SK-MEL-5 (cell line): Measurements from ENCODE around the gene RASAL2. TPM values are rescaled to one million over a fixed set of nuclear protein-coding genes. Genes with fewer than 3 reads are reported as not detected.
A peak's percentile ranks its signal among the peaks of the same experiment; 100 is the strongest.
"Not testable (repeated sequence)": the region's sequence is repeated elsewhere in the genome, so short reads cannot be mapped to it uniquely, and the experiment has no call there.

Experiments used
- DNase-seq: peaks from one replicate; pipeline ENCODE4 v3.0.0-alpha.2; 2016; ENCODE audit warnings: low read depth, low spot score
- in situ Hi-C: cut with HindIII; loops from 2 replicates; pipeline ENCODE4 v1.10.0; 2016; ENCODE audit warnings: low sequenced_read_pairs, high pct_unique_total_duplicates, low pct_unique_long_range_greater_than_20kb
- total RNA-seq: library from RNA; depleted of rRNA; stranded (reverse); fragments of >200 nt; shearing (Covaris generic); gene quantifications from 2 replicates; pipeline ENCODE4 v1.2.3, GENCODE V29; 2014

RASAL2 gene
- total RNA-seq, 1 experiment from 2014 or later: 10.2 TPM

GRCh38 chr1:178098262-178098661, 4.4 kb downstream of the RASAL2 start:
- in situ Hi-C loops: no loop called here

GRCh38 chr1:178101266-178101630, 7.3 kb downstream of the RASAL2 start:
- no peak for DNase-seq
- in situ Hi-C loops: no loop called here

More at GRCh38 chr1:178098262-178098661, 4.4 kb downstream of the RASAL2 start:
- DNase-seq: no peak

GRCh38 chr1:178101654-178102053, 7.8 kb downstream of the RASAL2 start:
- in situ Hi-C loops: no loop called here
- no peak for DNase-seq

GRCh38 chr1:178102218-178102617, 8.3 kb downstream of the RASAL2 start:
- in situ Hi-C loops: no loop called here
- no peak for DNase-seq

- DNase-seq: no peak
- in situ Hi-C loops: no loop called here
Observed at GRCh38 chr1:178107823-178108222, 13.9 kb downstream of the RASAL2 start.

GRCh38 chr1:178109348-178110143, 15.6 kb downstream of the RASAL2 start:
- no peak for DNase-seq
- in situ Hi-C loops: no loop called here

GRCh38 chr1:178115260-178115659, 21.4 kb downstream of the RASAL2 start:
- DNase-seq: no peak
- in situ Hi-C loops: no loop called here

- in situ Hi-C loops: no loop called here
- DNase-seq: no peak
Observed at GRCh38 chr1:178118524-178118923, 24.6 kb downstream of the RASAL2 start.

GRCh38 chr1:178119628-178120027, 25.7 kb downstream of the RASAL2 start:
- in situ Hi-C loops: no loop called here
- DNase-seq: no peak

GRCh38 chr1:178120088-178120487, 26.2 kb downstream of the RASAL2 start:
- in situ Hi-C loops: no loop called here
- no peak for DNase-seq

GRCh38 chr1:178120520-178121052, 26.7 kb downstream of the RASAL2 start:
- in situ Hi-C loops, DNase-seq: not testable (repeated sequence)

GRCh38 chr1:178121883-178122282, 28.0 kb downstream of the RASAL2 start:
- no peak for DNase-seq

GRCh38 chr1:178122283-178122682, 28.4 kb downstream of the RASAL2 start:
- no peak for DNase-seq
- in situ Hi-C loops: no loop called here

More at GRCh38 chr1:178121883-178122282, 28.0 kb downstream of the RASAL2 start:
- in situ Hi-C loops: no loop called here

GRCh38 chr1:178124115-178124514, 30.2 kb downstream of the RASAL2 start:
- in situ Hi-C loops: no loop called here
- no peak for DNase-seq

- DNase-seq: no peak
- in situ Hi-C loops: no loop called here
Observed at GRCh38 chr1:178126261-178126660, 32.4 kb downstream of the RASAL2 start.

- peak; percentile 89 for DNase-seq
- in situ Hi-C loops: no loop called here
Observed at GRCh38 chr1:178126741-178127185, 32.9 kb downstream of the RASAL2 start.

GRCh38 chr1:178127482-178128191, 33.7 kb downstream of the RASAL2 start:
- in situ Hi-C loops: no loop called here
- no peak for DNase-seq

- in situ Hi-C loops: no loop called here
- no peak for DNase-seq
Observed at GRCh38 chr1:178133239-178133989, 39.5 kb downstream of the RASAL2 start.
